Activated naive CD4-positive, alpha-beta T cell treated with anti-CD3 and anti-CD28 coated beads, Interleukin-2, amount 10 ng/mL, durations not matched to agents 5 hours and 36 hours (primary cell): ENCODE results near the gene MARCHF2. TPM values are rescaled to one million over a fixed set of nuclear protein-coding genes. Genes with fewer than 3 reads are reported as not detected.

ENCODE experiments used
- microRNA-seq: library from miRNA; unstranded; fragments of <30 nt; microRNA quantifications from one replicate; pipeline ENCODE4 v1.2.0, GENCODE V29; 2022; ENCODE audit warnings: borderline microRNAs expressed, borderline replicate concordance
- total RNA-seq, 2 experiments: library from RNA; stranded (reverse); gene quantifications; one replicate each; pipeline ENCODE4 v1.2.3, GENCODE V29; 2021

MARCHF2 gene, protein sequence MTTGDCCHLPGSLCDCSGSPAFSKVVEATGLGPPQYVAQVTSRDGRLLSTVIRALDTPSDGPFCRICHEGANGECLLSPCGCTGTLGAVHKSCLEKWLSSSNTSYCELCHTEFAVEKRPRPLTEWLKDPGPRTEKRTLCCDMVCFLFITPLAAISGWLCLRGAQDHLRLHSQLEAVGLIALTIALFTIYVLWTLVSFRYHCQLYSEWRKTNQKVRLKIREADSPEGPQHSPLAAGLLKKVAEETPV
- total RNA-seq = 10 to 100 TPM; 23.1 to 23.5 TPM

DNA sequence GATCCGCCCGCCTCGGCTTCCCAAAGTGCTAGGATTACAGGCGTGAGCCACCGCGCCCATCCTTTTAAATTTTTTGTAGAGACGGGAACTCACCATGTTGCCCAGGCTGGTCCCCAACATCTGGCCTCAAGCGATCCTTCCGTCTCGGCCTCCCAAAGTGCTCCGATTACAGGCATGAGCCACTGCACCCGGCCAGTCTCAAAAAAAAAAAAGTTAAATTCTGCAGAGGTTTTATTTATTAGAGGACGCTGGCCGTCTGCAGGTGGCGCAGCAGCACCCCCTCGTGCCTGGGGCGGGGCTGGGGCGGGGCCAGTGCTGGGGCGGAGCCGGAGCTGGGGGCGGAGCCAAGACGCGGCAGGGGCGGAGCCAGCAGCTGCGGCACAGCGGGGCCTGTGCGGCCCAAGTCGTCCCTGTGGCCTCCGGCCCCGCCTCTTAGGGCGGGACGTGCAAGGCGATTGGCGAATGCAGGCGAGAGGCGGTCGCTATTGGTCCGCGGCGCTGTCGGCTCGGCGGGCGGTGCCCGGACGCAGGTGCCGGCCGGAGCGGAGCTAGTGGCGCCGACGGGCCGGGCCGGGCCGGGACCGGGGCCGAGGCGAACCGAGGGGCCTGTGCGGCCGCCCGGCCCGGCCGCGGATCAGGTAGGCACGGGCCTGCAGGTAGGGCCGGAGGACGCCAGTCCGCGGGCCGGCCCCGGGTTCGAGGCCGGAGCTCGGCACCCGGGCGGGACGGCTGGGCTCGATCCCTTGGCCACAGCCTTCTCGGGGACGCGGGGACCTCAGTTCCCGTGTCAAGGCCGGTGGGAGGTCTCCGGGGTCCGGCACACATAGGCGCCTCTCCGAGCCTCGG lies at the start of gene MARCHF2:
Gene MARCHF2, plus strand, starts transcription at position 523 of the 846 bp plus-strand sequence. CDS start 8,536 bp downstream, outside the sequence.

DNA sequence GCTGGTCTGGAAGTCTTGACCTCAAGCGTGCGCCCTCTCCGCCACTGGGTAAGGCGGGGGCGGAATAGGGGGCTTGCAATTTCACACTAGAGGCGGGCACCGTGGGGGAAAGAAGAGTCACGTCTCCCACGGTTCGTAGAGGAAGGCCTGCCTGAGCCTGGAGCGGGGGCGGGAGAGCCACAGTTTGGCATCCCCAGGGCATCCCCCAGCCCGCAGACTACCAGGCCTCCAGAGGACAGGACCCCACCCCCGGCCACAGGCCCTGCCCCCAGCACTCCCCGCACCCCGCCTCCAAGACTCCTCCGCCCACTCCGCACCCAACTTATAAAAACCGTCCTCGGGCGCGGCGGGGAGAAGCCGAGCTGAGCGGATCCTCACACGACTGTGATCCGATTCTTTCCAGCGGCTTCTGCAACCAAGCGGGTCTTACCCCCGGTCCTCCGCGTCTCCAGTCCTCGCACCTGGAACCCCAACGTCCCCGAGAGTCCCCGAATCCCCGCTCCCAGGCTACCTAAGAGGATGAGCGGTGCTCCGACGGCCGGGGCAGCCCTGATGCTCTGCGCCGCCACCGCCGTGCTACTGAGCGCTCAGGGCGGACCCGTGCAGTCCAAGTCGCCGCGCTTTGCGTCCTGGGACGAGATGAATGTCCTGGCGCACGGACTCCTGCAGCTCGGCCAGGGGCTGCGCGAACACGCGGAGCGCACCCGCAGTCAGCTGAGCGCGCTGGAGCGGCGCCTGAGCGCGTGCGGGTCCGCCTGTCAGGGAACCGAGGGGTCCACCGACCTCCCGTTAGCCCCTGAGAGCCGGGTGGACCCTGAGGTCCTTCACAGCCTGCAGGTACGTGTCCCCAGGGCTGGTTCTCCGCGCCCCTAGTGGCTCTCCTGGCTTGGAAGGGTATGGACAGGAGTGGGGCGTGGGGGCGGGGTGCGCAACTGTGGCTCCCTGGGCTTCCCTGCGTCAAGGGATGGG lies 49.0 kb upstream of the MARCHF2 start, which contains the start of gene ANGPTL4:
Gene ANGPTL4, plus strand, starts transcription at position 353 of the 969 bp plus-strand sequence. Its CDS starts 167 bp downstream, at position 520.

DNA sequence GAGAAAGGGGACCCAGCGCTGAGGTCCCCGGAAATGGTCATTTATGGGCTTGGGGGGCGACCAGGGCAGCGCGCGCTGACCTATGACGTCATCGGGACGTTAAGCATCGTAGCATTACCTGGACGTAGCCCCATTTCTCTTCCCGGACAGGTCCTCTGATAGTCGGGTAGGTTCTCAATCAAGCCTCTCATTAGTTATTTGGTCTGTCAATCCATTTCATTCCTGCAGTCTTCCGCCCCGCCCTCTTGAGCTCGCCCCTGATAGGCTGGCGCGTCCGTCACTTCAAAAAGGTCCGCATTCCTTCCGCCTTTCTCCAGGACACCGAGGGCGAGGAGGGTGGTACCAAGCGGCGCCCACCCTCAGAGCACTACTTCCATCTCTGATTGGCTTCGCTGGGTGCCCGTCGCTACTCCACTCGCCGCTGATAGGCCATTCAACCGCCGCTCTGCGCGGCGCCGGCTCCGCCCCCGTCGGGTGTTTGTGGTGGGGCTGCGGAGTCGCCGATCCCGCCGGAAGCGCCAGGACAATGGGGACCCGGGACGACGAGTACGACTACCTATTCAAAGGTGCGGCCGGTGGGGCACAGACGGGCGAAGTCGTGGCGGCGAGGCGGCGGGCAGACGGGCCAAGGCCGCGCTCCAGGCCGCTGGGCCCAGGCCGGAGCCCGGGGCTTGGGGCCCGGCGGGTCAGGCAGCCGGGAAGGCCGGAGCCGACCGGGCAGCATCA lies 23.1 kb upstream of the MARCHF2 start, which contains the start of gene RAB11B:
Gene RAB11B, plus strand, starts transcription at position 470 of the 726 bp plus-strand sequence. Its CDS starts 57 bp downstream, at position 527.

GRCh38 chr19:8444677-8445487 lies 31.8 kb downstream of the MARCHF2 start, which contains the start of gene HNRNPM:
Gene HNRNPM, plus strand, starts transcription at chr19:8444975. Its CDS starts 24 bp downstream, at chr19:8444999.

Small RNA genes within 50 kb of the gene (microRNA-seq; reads per million reads assigned to microRNA genes)
- gene MIR4999 = 3.5 reads per million, percentile 23 among the genes with 10 or more reads in this experiment

Other genes with a start within 250 kb of the MARCHF2 start
- 10 to 100 TPM; 31.4 to 35.3 TPM for gene CERS4, start 203.9 kb upstream of the MARCHF2 start, total RNA-seq
- gene CD320, start 104.9 kb upstream of the MARCHF2 start, total RNA-seq = 10 to 100 TPM; 33.3 to 36.2 TPM
- gene NDUFA7, start 91.9 kb upstream of the MARCHF2 start, total RNA-seq = 10 to 100 TPM; 50.9 to 58.4 TPM
- 1,000 to 10,000 TPM; 2,514 to 2,699 TPM for gene RPS28, start 91.8 kb upstream of the MARCHF2 start, total RNA-seq
- gene KANK3, start 70.0 kb upstream of the MARCHF2 start, total RNA-seq = 1 to 10 TPM; 8.7 to 9.1 TPM
- under 1 TPM; 0.38 to 0.75 TPM for gene ANGPTL4, start 49.1 kb upstream of the MARCHF2 start, total RNA-seq
- 10 to 100 TPM; 89.4 to 97.0 TPM for gene RAB11B, start 22.9 kb upstream of the MARCHF2 start, total RNA-seq
- gene HNRNPM, start 31.7 kb downstream of the MARCHF2 start, total RNA-seq = 100 to 1,000 TPM; 216 to 222 TPM
- 1 to 10 TPM; 1.2 to 1.3 TPM for gene PRAM1, start 89.3 kb downstream of the MARCHF2 start, total RNA-seq
- gene ZNF414, start 100.9 kb downstream of the MARCHF2 start, total RNA-seq = 10 to 100 TPM; 40.1 to 45.5 TPM
- gene MYO1F, start 164.1 kb downstream of the MARCHF2 start, total RNA-seq = 100 to 1,000 TPM; 250 to 269 TPM
- 10 to 100 TPM; 19.3 to 24.7 TPM for gene ADAMTS10, start 197.4 kb downstream of the MARCHF2 start, total RNA-seq
- not detected for gene NFILZ, start 217.3 kb downstream of the MARCHF2 start, total RNA-seq